Activated T-cell treated with anti-CD3 and anti-CD28 coated beads, Interleukin-2, amount 50 U/mL, for 24 hours (primary cell): ENCODE data around the gene TREX2.

Experiments used
- DNase-seq: peaks from one replicate; pipeline ENCODE4 v3.0.0-alpha.2; 2020
- H3K27ac Mint-ChIP-seq: 2 replicates; pipeline ENCODE4 v1.8.0; 2020; ENCODE audit warnings: mild to moderate bottlenecking, mixed read lengths
- H3K27me3 Mint-ChIP-seq: 2 replicates; pipeline ENCODE4 v1.8.0; 2020; ENCODE audit warnings: mixed read lengths
- H3K36me3 Mint-ChIP-seq: 2 replicates; pipeline ENCODE4 v1.8.0; 2020; ENCODE audit warnings: low read depth, mixed read lengths
- H3K4me1 Mint-ChIP-seq: 2 replicates; pipeline ENCODE4 v1.8.0; 2020; ENCODE audit warnings: low read depth, mixed read lengths
- H3K4me3 Mint-ChIP-seq: 2 replicates; pipeline ENCODE4 v1.8.0; 2020; ENCODE audit warnings: mild to moderate bottlenecking, moderate library complexity, mixed read lengths
- H3K9me3 Mint-ChIP-seq: 2 replicates; pipeline ENCODE4 v1.8.0; 2020; ENCODE audit warnings: mixed read lengths

TREX2 gene, protein sequence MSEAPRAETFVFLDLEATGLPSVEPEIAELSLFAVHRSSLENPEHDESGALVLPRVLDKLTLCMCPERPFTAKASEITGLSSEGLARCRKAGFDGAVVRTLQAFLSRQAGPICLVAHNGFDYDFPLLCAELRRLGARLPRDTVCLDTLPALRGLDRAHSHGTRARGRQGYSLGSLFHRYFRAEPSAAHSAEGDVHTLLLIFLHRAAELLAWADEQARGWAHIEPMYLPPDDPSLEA

DNA sequence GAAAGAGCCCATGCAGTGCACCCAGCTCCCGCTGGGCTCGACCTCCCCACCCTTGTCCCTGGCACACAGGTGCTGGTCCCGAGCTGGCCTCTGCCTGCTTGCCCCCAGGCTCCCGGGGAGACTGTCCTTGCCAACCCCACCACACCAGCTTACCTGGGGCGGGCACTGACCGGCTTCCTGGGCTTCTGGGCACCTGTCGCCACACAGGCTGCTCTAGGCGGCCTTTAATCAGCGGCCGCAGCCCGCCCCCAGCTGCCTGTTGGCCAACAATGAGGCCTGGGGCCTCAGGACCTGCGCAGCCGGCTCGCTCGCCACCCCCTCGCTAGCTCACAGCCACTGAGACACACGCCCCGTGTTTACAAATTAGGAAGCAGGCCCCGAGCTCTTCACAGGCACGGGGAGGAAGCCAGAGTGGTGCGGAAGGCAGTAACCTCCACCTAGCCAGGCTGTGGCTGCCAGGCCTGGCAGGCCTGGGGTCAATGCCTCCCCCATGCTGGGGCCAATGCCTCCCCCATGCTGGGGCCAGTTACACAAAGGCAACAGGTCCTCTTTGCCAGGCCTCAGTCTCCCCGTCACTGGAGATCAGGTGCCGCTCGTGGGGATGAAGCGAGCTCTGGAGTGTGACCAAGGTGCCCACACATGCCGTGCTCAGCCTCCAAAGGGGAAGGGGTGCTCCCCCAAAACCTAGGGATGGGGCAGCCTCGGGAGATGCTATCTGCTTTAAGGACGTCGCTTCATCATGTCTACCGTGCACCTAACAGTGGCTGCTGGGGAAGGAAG is at the start of gene TREX2:
TREX2 (minus strand) TSS at position 201 of the 780 bp plus-strand sequence. CDS start 626 bp downstream, outside the sequence.
- H3K27ac Mint-ChIP-seq = peak within 1 kb of the TSS; percentile 8
- no peaks in the 10 kb centered on the region for H3K4me1 Mint-ChIP-seq
- DNase-seq = no peak
- H3K27me3 Mint-ChIP-seq = no peaks in the 10 kb centered on the region
- H3K4me3 Mint-ChIP-seq = no peak within 1 kb of the TSS
- H3K36me3 Mint-ChIP-seq = peaks cover 29% of the 10 kb centered on the region
- no peaks in the 10 kb centered on the region for H3K9me3 Mint-ChIP-seq

GRCh38 chrX:153495362-153495751 is 49.5 kb upstream of the TREX2 start:
- Mint-ChIP-seq H3K27ac (no peak overlapping the region), H3K9me3 (no peaks in the 10 kb centered on the region), H3K36me3 (no peaks in the 10 kb centered on the region), H3K27me3 (peaks cover 24% of the 10 kb centered on the region), H3K4me1 (no peaks in the 10 kb centered on the region), H3K4me3 (no peak overlapping the region)
- no peak for DNase-seq

- H3K36me3 Mint-ChIP-seq = no peaks in the 10 kb centered on the region
- no peak within 1 kb of the TSS for H3K4me3 Mint-ChIP-seq
- no peaks in the 10 kb centered on the region for H3K9me3 Mint-ChIP-seq
- H3K4me1 Mint-ChIP-seq = no peaks in the 10 kb centered on the region
- DNase-seq = peak; percentile 34
- H3K27me3 Mint-ChIP-seq = peaks cover 24% of the 10 kb centered on the region
- H3K27ac Mint-ChIP-seq = no peak within 1 kb of the TSS
These were observed 48.9 kb upstream of the TREX2 start, which contains the start of gene BGN for GRCh38 chrX:153494541-153495361. Gene BGN, plus strand, starts transcription at chrX:153494980. Its CDS starts 9,652 bp downstream, at chrX:153504632.

- Mint-ChIP-seq H3K4me3 (no peak overlapping the region), H3K36me3 (no peaks in the 10 kb centered on the region), H3K27ac (no peak overlapping the region), H3K9me3 (no peaks in the 10 kb centered on the region), H3K27me3 (peaks cover 24% of the 10 kb centered on the region), H3K4me1 (no peaks in the 10 kb centered on the region)
- no peak for DNase-seq
These were observed 48.2 kb upstream of the TREX2 start for GRCh38 chrX:153494061-153494460.

DNA sequence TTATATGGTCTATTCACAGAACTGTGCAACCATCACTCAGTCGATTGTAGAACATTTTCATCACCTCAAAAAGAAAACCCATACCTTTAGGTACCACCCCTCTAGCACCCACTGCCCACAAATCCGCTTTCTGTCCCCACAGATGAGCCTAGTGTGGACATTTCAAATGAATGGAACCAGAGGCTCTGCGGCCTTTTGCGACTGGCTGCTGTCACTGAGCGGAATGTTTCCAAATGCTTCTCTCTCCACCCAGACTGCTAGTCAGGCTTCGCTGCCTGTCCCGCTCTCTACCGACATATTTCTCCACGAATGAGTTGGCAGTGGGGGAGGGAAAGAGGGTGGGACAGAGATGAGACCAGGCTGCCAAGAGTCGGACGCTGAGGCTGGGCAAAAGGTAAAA is 47.2 kb upstream of the TREX2 start:
- Mint-ChIP-seq H3K4me3 (no peak overlapping the region), H3K27ac (no peak overlapping the region), H3K9me3 (no peaks in the 10 kb centered on the region), H3K27me3 (peaks cover 19% of the 10 kb centered on the region), H3K4me1 (no peaks in the 10 kb centered on the region), H3K36me3 (no peaks in the 10 kb centered on the region)
- no peak for DNase-seq

- H3K27me3 Mint-ChIP-seq = peaks cover 14% of the 10 kb centered on the region
- no peaks in the 10 kb centered on the region for H3K9me3 Mint-ChIP-seq
- H3K27ac Mint-ChIP-seq = no peak overlapping the region
- no peak for DNase-seq
- no peak overlapping the region for H3K4me3 Mint-ChIP-seq
- no peaks in the 10 kb centered on the region for H3K4me1 Mint-ChIP-seq
- no peaks in the 10 kb centered on the region for H3K36me3 Mint-ChIP-seq
These were observed 46.7 kb upstream of the TREX2 start for GRCh38 chrX:153492543-153492942.

- Mint-ChIP-seq H3K36me3 (no peaks in the 10 kb centered on the region), H3K9me3 (no peaks in the 10 kb centered on the region), H3K4me1 (no peaks in the 10 kb centered on the region), H3K27me3 (peaks cover 14% of the 10 kb centered on the region), H3K4me3 (no peak overlapping the region), H3K27ac (no peak overlapping the region)
- no peak for DNase-seq
These were observed 46.1 kb upstream of the TREX2 start for GRCh38 chrX:153491918-153492317.

- Mint-ChIP-seq H3K9me3 (no peaks in the 10 kb centered on the region), H3K27me3 (peaks cover 14% of the 10 kb centered on the region), H3K4me3 (no peak overlapping the region), H3K4me1 (no peaks in the 10 kb centered on the region), H3K27ac (no peak overlapping the region), H3K36me3 (no peaks in the 10 kb centered on the region)
- DNase-seq = no peak
These were observed 45.6 kb upstream of the TREX2 start for GRCh38 chrX:153491351-153491914.

DNA sequence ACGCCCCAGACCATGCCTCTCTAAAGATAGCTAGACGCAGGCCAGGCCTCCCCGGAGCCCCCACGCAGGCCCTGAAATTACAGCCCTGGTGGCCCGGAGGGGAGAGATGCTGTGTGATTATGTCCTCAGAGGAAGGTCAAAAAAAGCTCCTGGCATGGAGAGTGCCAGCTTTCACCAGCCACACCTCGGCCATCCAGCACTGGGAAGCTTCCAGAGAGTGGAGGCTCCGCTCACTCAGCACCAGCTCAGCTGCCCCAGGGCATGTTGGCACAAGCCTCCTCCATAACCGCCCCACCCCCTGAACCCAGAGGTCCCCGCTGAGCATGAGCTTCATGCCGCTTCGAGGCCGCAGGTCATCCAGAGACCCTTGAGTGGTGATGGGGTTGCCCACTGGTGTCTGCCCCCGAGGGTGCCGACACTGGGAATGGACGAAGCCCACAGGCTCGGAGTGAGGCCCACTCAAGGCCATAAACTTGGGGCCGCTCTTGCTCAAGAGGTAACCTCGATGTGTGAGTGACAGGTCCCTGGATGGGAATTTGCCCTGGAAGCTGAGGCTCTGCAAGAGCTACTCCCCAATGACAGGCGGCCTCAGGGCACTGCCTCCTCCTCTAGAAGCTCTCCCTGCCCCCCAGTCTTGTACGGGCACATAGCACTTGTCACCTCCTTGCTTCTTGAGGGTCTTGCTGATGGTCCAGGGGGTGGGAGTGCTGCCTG is 44.5 kb upstream of the TREX2 start:
- H3K27ac Mint-ChIP-seq = no peak overlapping the region
- peaks cover 9% of the 10 kb centered on the region for H3K27me3 Mint-ChIP-seq
- no peaks in the 10 kb centered on the region for H3K9me3 Mint-ChIP-seq
- no peaks in the 10 kb centered on the region for H3K4me1 Mint-ChIP-seq
- no peak overlapping the region for H3K4me3 Mint-ChIP-seq
- no peak for DNase-seq
- no peaks in the 10 kb centered on the region for H3K36me3 Mint-ChIP-seq

- no peak overlapping the region for H3K4me3 Mint-ChIP-seq
These were observed 42.5 kb upstream of the TREX2 start for GRCh38 chrX:153488231-153488914.

DNA sequence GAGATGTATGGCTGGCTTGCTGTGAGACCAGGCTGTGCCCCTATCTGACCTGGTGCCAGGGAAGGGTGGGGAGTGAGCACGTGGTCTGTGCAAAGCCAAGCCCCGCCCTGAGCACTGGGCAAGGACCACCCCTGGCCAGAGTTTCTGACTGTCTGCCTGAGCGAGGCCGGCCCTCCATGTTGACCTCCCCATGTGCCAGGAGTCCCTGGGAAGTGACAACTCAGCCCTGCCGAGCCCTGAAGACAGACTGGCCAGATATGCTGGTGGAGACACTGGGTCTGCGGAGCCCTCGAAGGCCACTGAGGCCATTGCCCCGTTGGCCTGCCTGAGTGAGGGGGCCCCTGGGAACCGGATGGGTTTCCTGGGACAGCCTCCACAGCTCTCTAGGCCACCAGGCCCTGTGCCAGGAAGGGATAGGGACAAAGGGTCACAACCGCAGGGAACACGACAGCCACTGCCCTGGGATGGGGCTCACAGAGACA is 41.8 kb upstream of the TREX2 start:
- no peaks in the 10 kb centered on the region for H3K36me3 Mint-ChIP-seq
- no peaks in the 10 kb centered on the region for H3K27me3 Mint-ChIP-seq
- H3K27ac Mint-ChIP-seq = no peak overlapping the region
- H3K4me1 Mint-ChIP-seq = no peaks in the 10 kb centered on the region
- no peak overlapping the region for H3K4me3 Mint-ChIP-seq
- no peak for DNase-seq
- H3K9me3 Mint-ChIP-seq = no peaks in the 10 kb centered on the region

More at GRCh38 chrX:153488231-153488914, 42.5 kb upstream of the TREX2 start:
- DNase-seq = no peak
- Mint-ChIP-seq H3K4me1 (no peaks in the 10 kb centered on the region), H3K27ac (no peak overlapping the region), H3K27me3 (no peaks in the 10 kb centered on the region), H3K9me3 (no peaks in the 10 kb centered on the region), H3K36me3 (no peaks in the 10 kb centered on the region)

DNA sequence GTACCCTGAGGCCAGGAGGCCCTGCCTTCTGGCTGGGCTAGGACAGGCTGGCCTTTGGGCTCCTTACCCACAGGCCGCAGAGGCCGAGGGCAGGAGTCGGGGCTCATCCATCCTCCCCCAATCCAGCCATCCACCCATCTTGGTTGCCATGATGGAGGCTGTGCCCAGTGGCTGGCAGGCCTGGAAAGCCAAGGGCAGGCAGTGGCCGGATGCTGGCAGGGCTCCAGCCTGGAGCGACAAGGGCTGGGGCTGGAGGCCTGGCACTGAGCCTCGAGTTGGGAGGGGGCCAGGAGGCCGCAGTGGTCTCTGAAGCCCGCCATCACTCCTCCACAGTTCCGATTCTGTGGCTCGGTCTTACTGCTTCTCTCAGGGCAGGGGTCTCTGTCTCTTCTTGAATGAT is 40.3 kb upstream of the TREX2 start:
- no peaks in the 10 kb centered on the region for H3K4me1 Mint-ChIP-seq
- no peak overlapping the region for H3K27ac Mint-ChIP-seq
- H3K27me3 Mint-ChIP-seq = no peaks in the 10 kb centered on the region
- H3K4me3 Mint-ChIP-seq = no peak overlapping the region
- no peak for DNase-seq
- no peaks in the 10 kb centered on the region for H3K9me3 Mint-ChIP-seq
- no peaks in the 10 kb centered on the region for H3K36me3 Mint-ChIP-seq

DNA sequence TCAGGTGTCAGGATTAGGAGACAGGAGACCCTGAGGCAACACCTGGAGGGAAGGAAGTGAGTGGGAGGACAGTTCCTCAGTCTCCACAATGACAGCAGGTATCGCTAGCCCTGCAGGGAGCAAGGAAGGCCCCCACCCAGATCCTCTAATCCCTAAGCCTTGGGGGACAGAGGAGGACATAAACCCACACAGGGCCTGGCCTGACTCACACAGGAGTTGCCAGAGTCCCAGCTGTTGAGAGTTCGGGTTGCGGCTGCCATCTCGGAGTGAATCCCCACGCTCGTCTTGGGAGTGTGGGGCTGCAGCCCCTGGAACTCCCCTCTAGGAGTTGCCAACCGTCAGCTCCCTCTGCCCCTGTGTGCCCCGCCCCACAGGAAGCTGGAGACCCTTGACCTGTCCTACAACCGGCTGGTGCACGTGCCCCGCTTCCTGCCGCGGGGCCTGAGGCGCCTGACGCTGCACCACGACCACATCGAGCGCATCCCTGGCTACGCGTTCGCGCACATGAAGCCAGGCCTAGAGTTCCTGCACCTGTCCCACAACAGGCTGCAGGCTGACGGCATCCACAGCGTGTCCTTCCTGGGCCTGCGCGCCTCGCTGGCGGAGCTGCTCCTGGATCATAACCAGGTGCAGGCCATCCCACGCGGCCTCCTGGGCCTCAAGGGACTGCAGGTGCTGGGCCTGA is 39.7 kb upstream of the TREX2 start:
- Mint-ChIP-seq H3K36me3 (no peaks in the 10 kb centered on the region), H3K4me1 (no peaks in the 10 kb centered on the region), H3K9me3 (no peaks in the 10 kb centered on the region)

More for the DNA sequence above, 39.7 kb upstream of the TREX2 start:
- DNase-seq = no peak
- H3K4me3 Mint-ChIP-seq = no peak overlapping the region
- no peak overlapping the region for H3K27ac Mint-ChIP-seq
- H3K27me3 Mint-ChIP-seq = no peaks in the 10 kb centered on the region
